ENCODE results near the gene ZNF711.
"Not testable (repeated sequence)": the region's sequence is repeated elsewhere in the genome, so short reads cannot be mapped to it uniquely, and the experiment has no call there.

GRCh38 chrX:85285286-85285685, 41.5 kb downstream of the ZNF711 start:
- TF ChIP-seq CTCF (optimal IDR thresholded peaks at IDR 0.05 in 1 of 3, IDR thresholded peaks at IDR 0.05 in 1 of 3, conservative IDR thresholded peaks at IDR 0.05 in 1 of 3; ENCODE audit: extremely low read depth in 1 of 3, insufficient read depth in 2 of 3, low read length in 3 of 3); EZH2 (IDR thresholded peaks at IDR 0.05; ENCODE audit: low read length): not testable (repeated sequence)
